Sigmoid colon (tissue), 4 donors: ENCODE measurements around the gene DGKE.

Experiments used
- EP300 ChIP-seq, 4 donors: sonication (generic); formaldehyde crosslinking; IDR thresholded peaks; one replicate each; pipeline ENCODE4 v1.6.1; 2017; ENCODE audit warnings: antibody characterized with exemption in 4 of 4
- POLR2A ChIP-seq, 2 donors: fragments of 450-650 bp; IDR thresholded peaks; one replicate each; pipeline ENCODE4 v1.6.1; 2016; ENCODE audit warnings: antibody characterized with exemption in 2 of 2, mild to moderate bottlenecking in 2 of 2, moderate library complexity in 2 of 2
- TF ChIP-seq, protein P1 (sequence below), 4 experiments: fragments of 450-650 bp in 3 of 4; fragments of 200-600 bp in 1 of 4; IDR thresholded peaks; one replicate each; pipeline ENCODE4 v1.5.1; 2016 to 2019; ENCODE audit warnings: antibody characterized with exemption in 4 of 4, mild to moderate bottlenecking in 3 of 4, moderate library complexity in 2 of 4

GRCh38 chr17:56870081-56870651 lies 36.2 kb downstream of the DGKE start:
- TF ChIP-seq, protein P1, sequence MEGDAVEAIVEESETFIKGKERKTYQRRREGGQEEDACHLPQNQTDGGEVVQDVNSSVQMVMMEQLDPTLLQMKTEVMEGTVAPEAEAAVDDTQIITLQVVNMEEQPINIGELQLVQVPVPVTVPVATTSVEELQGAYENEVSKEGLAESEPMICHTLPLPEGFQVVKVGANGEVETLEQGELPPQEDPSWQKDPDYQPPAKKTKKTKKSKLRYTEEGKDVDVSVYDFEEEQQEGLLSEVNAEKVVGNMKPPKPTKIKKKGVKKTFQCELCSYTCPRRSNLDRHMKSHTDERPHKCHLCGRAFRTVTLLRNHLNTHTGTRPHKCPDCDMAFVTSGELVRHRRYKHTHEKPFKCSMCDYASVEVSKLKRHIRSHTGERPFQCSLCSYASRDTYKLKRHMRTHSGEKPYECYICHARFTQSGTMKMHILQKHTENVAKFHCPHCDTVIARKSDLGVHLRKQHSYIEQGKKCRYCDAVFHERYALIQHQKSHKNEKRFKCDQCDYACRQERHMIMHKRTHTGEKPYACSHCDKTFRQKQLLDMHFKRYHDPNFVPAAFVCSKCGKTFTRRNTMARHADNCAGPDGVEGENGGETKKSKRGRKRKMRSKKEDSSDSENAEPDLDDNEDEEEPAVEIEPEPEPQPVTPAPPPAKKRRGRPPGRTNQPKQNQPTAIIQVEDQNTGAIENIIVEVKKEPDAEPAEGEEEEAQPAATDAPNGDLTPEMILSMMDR (IDR thresholded peaks at IDR 0.05) = no peak
- TF ChIP-seq EP300 (IDR thresholded peaks at IDR 0.05) (no peak), POLR2A (IDR thresholded peaks at IDR 0.05) (no peak)
